Right ventricle myocardium superior (tissue), 1 donor: Measurements from ENCODE around the gene SOX9. TPM values are rescaled to one million over a fixed set of nuclear protein-coding genes. Genes with fewer than 3 reads are reported as not detected.
A peak's percentile ranks its signal among the peaks of the same experiment; 100 is the strongest.
"Not testable (repeated sequence)": the region's sequence is repeated elsewhere in the genome, so short reads cannot be mapped to it uniquely, and the experiment has no call there.

Experiments used
- ATAC-seq: fragments of 200-7000 bp; cut with Tn5 transposase; one replicate; pipeline ENCODE4 v1.9.1; 2020; ENCODE audit warnings: mild to moderate bottlenecking; ENCODE audit not compliant: poor library complexity
- DNase-seq: peaks from one replicate; pipeline ENCODE4 v3.0.0-alpha.2; 2020
- intact Hi-C: fragments of 100-400 bp; cut with DNase I; formaldehyde crosslinking; loops from one replicate; pipeline ENCODE4 v1.11.2; 2022
- total RNA-seq: library from RNA; stranded (reverse); fragmentation: NEBNext Ultra II Directional; extraction: Animal tissue kit (Norgen Biotek cat#: 25700); gene quantifications from one replicate; pipeline ENCODE4 v1.2.1, GENCODE V29; 2021
- donor health status: DM: no; HTN: yes; CAD: no; lungs with severe emphysema.

Gene SOX9
- total RNA-seq, 1 donor from 2014 or later, result 10.9 TPM

- DNase-seq (no peak), ATAC-seq (peak; percentile 0)
- intact Hi-C loops, result loop anchor here (10.0 kb wide), 2 partner anchors 53 to 423 kb away; no protein-coding TSS in a partner anchor
Measured at GRCh38 chr17:72122010-72122764, 1.4 kb downstream of the SOX9 start.

DNA sequence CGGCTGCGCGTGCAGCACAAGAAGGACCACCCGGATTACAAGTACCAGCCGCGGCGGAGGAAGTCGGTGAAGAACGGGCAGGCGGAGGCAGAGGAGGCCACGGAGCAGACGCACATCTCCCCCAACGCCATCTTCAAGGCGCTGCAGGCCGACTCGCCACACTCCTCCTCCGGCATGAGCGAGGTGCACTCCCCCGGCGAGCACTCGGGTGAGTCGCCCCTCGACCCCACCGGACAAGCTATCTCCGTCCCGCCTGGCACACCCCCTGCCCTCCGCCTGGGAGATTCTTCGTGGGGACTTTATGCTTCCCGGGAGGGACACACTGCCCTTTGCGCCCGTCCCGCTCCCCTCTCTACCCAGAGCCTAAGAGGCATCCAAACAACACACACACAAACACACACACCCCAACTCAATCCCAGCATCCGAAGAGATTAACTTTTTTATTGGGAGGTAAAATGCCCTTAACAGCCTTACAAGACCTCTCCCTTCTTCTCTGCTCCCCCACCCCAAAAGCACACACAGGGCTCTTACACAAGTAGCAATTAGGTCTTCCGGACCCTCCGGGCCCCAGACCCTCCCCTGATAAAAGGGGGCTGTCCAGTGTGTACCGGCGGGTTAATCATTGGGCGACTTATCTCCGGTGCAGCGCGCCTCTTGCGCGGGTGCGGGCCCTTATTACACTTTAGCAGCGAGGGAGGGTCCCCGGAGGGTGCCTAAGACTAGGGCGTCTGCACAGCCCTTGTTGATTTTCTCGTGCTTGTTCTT lies 2.1 kb downstream of the SOX9 start:
- no peak for DNase-seq
- no peak for ATAC-seq
- intact Hi-C loops, result loop anchor here (10.0 kb wide), 2 partner anchors 52 to 422 kb away; no protein-coding TSS in a partner anchor

DNA sequence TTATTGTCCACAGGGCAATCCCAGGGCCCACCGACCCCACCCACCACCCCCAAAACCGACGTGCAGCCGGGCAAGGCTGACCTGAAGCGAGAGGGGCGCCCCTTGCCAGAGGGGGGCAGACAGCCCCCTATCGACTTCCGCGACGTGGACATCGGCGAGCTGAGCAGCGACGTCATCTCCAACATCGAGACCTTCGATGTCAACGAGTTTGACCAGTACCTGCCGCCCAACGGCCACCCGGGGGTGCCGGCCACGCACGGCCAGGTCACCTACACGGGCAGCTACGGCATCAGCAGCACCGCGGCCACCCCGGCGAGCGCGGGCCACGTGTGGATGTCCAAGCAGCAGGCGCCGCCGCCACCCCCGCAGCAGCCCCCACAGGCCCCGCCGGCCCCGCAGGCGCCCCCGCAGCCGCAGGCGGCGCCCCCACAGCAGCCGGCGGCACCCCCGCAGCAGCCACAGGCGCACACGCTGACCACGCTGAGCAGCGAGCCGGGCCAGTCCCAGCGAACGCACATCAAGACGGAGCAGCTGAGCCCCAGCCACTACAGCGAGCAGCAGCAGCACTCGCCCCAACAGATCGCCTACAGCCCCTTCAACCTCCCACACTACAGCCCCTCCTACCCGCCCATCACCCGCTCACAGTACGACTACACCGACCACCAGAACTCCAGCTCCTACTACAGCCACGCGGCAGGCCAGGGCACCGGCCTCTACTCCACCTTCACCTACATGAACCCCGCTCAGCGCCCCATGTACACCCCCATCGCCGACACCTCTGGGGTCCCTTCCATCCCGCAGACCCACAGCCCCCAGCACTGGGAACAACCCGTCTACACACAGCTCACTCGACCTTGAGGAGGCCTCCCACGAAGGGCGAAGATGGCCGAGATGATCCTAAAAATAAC lies 3.0 kb downstream of the SOX9 start:
- ATAC-seq (no peak), DNase-seq (no peak)
- intact Hi-C loops, result loop anchor here (10.0 kb wide), 2 partner anchors 51 to 421 kb away; no protein-coding TSS in a partner anchor

DNA sequence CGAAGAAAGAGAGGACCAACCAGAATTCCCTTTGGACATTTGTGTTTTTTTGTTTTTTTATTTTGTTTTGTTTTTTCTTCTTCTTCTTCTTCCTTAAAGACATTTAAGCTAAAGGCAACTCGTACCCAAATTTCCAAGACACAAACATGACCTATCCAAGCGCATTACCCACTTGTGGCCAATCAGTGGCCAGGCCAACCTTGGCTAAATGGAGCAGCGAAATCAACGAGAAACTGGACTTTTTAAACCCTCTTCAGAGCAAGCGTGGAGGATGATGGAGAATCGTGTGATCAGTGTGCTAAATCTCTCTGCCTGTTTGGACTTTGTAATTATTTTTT lies 3.6 kb downstream of the SOX9 start:
- ATAC-seq, result no peak
- no peak for DNase-seq
- intact Hi-C loops, result loop anchor here (10.0 kb wide), 2 partner anchors 50 to 420 kb away; no protein-coding TSS in a partner anchor

DNA sequence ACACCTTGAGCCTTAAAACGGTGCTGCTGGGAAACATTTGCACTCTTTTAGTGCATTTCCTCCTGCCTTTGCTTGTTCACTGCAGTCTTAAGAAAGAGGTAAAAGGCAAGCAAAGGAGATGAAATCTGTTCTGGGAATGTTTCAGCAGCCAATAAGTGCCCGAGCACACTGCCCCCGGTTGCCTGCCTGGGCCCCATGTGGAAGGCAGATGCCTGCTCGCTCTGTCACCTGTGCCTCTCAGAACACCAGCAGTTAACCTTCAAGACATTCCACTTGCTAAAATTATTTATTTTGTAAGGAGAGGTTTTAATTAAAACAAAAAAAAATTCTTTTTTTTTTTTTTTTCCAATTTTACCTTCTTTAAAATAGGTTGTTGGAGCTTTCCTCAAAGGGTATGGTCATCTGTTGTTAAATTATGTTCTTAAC lies 4.4 kb downstream of the SOX9 start:
- intact Hi-C loops, result loop anchor here (10.0 kb wide), 2 partner anchors 50 to 420 kb away; no protein-coding TSS in a partner anchor
- ATAC-seq (no peak), DNase-seq (no peak)

- no peak for ATAC-seq
- intact Hi-C loops, result loop anchor here (10.0 kb wide), 2 partner anchors 49 to 419 kb away; no protein-coding TSS in a partner anchor
- no peak for DNase-seq
Measured at GRCh38 chr17:72125742-72126141, 4.9 kb downstream of the SOX9 start.

DNA sequence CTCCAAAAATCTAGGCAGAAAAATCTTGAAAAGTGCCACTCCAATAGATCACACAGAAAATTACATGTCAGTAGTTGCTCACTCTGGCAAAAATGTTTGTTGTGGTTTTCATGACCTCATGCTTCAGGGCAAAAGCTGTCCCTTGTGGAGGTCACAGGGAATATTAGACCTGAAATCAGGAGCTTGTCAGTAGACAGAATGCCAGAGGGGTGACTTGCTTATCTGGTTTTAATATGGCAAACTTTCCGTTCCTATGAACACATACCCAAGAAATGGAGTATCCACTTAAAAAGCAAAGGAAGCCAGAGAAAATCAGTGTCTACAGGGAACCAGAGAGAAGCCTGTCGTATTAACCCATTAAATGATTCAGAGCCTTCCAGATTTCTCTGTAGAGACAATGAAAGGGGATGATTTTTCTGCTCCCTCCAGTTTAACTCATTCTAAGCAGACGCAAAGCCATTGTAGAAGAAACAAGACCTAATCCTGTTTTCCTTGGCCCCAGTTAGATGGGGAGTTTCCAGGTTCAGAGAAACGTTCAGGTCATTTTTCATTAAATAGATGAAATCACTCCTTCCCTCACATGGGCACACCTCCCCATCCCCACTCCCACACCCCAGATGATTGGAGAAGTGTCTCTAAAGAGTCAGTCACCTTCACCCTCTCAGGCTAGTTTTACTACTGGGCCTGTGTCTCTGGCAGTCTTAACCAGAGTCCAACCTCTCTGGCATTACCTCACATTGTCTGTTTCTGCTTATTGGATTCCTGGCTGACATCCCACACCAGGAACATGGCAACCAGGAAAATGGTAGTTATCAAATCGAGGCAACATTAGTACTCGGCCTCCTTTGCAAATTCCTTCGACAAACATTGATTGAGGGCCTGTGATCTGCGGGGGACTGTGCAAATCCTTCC lies 6.0 kb downstream of the SOX9 start:
- no peak for DNase-seq

GRCh38 chr17:72128039-72128438 lies 7.2 kb downstream of the SOX9 start:
- ATAC-seq, result peak; percentile 4
- DNase-seq, result no peak
- intact Hi-C loops, result loop anchor here (10.0 kb wide), 2 partner anchors 47 to 417 kb away; no protein-coding TSS in a partner anchor

More for the DNA sequence above, 6.0 kb downstream of the SOX9 start:
- intact Hi-C loops, result loop anchor here (10.0 kb wide), 2 partner anchors 48 to 418 kb away; no protein-coding TSS in a partner anchor
- ATAC-seq, result peak; percentile 69

- ATAC-seq (no peak), DNase-seq (no peak)
- intact Hi-C loops, result no loop called here
Measured at GRCh38 chr17:72134608-72135394, 14.0 kb downstream of the SOX9 start.

GRCh38 chr17:72135546-72136325 lies 14.9 kb downstream of the SOX9 start:
- ATAC-seq (peak; percentile 84), DNase-seq (no peak)
- intact Hi-C loops, result no loop called here

- peak; percentile 33 for ATAC-seq
- intact Hi-C loops, result no loop called here
- no peak for DNase-seq
Measured at GRCh38 chr17:72136692-72137091, 15.9 kb downstream of the SOX9 start.

GRCh38 chr17:72137161-72137560 lies 16.3 kb downstream of the SOX9 start:
- ATAC-seq, result peak; percentile 35
- intact Hi-C loops, result no loop called here

DNA sequence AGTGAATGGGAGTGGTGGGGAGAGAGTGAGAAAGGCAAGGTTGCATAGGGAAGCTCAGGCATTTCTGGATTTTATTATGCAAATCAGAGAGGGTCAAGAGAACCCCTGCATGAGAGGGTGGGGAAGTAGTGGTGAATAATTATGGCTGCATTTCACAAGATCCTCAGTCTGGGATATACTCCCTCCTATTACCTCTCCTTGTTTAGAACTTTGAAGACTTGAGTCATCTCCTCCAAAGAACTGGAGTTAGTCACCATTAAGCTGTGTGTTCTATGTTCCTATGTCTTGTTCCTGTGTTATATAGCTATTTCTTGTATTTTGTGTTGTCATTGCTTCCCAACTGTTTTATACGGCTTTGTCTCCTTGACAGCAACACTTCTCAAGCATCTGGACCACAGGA lies 18.4 kb downstream of the SOX9 start:
- DNase-seq (no peak), ATAC-seq (no peak)
- intact Hi-C loops, result no loop called here

More at GRCh38 chr17:72137161-72137560, 16.3 kb downstream of the SOX9 start:
- no peak for DNase-seq

- ATAC-seq, result no peak
Measured at GRCh38 chr17:72141336-72141735, 20.5 kb downstream of the SOX9 start.

GRCh38 chr17:72142097-72142496 lies 21.3 kb downstream of the SOX9 start:
- DNase-seq, intact Hi-C loops, ATAC-seq: not testable (repeated sequence)

More at GRCh38 chr17:72141336-72141735, 20.5 kb downstream of the SOX9 start:
- DNase-seq, result no peak
- intact Hi-C loops, result no loop called here

DNA sequence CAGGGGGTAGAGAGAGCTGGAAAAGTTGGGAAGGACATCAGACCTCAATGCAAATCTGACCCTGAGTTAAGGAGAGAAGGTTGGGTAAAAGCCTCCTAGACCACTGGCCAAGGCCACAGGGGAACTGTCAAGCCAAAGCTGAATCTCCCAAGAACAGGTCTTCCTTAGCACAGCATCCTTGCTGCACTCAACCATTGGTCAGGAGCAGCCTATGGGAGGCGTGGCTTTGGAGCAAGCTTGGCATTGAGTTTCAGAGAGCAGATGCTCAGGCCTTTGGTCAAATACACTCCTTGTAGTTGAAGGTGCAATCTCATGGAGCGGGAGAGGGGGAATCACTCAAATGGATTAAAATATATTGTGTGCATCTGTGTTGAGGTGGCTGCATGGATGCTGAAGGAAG lies 21.8 kb downstream of the SOX9 start:
- ATAC-seq, result no peak
- intact Hi-C loops, result no loop called here
- DNase-seq, result no peak
